MCF 10A (cell line): ENCODE measurements around the gene RNF123. TPM values are rescaled to one million over a fixed set of nuclear protein-coding genes. Genes with fewer than 3 reads are reported as not detected.
A peak's percentile ranks its signal among the peaks of the same experiment; 100 is the strongest.

Experiments
- BruUV-seq: library from RNA; stranded (reverse); fragments of 400-500 nt; replicated peaks from 2 replicates; lab custom pipeline; 2021; lab: Mats Ljungman, UMichigan
- CTCF ChIA-PET: fragments of 300-600 bp; sonication (Branson Sonifier 250); formaldehyde crosslinking; extraction: SDS; loops from one replicate; lab custom pipeline; 2021; ENCODE audit warnings: antibody characterized with exemption, inconsistent platforms; lab: Yijun Ruan, JAX
- POLR2A ChIA-PET: fragments of 300-600, 350-650 bp; sonication (Branson Sonifier 250); formaldehyde crosslinking; extraction: SDS; loops from one replicate; lab custom pipeline; 2020; ENCODE audit warnings: antibody characterized with exemption, inconsistent platforms; lab: Yijun Ruan, JAX
- DNase-seq: peaks from one replicate; pipeline ENCODE4 v3.0.0-alpha.2; 2018; ENCODE audit not compliant: unreplicated experiment
- H3K27ac Mint-ChIP-seq: one replicate; pipeline ENCODE4 v1.8.0; 2022; ENCODE audit warnings: mild to moderate bottlenecking, low read depth, mixed read lengths; ENCODE audit not compliant: unreplicated experiment
- H3K27me3 Mint-ChIP-seq: one replicate; pipeline ENCODE4 v1.8.0; 2022; ENCODE audit warnings: mixed read lengths; ENCODE audit not compliant: insufficient read depth, unreplicated experiment
- H3K36me3 Mint-ChIP-seq: one replicate; pipeline ENCODE4 v1.8.0; 2022; ENCODE audit warnings: mild to moderate bottlenecking, moderate library complexity, mixed read lengths; ENCODE audit not compliant: insufficient read depth, unreplicated experiment
- H3K4me1 Mint-ChIP-seq: one replicate; pipeline ENCODE4 v1.8.0; 2022; ENCODE audit warnings: mixed read lengths; ENCODE audit not compliant: insufficient read depth, unreplicated experiment
- H3K4me3 Mint-ChIP-seq: one replicate; pipeline ENCODE4 v1.8.0; 2022; ENCODE audit warnings: mild to moderate bottlenecking, moderate library complexity, mixed read lengths; ENCODE audit not compliant: unreplicated experiment
- H3K9me3 Mint-ChIP-seq: one replicate; pipeline ENCODE4 v1.8.0; 2022; ENCODE audit warnings: mixed read lengths; ENCODE audit not compliant: unreplicated experiment
- CTCF ChIP-seq: fragments of 200-600 bp; IDR thresholded peaks from one replicate; pipeline ENCODE4 v1.8.0; 2022; ENCODE audit warnings: antibody characterized with exemption, mild to moderate bottlenecking; ENCODE audit not compliant: unreplicated experiment
- intact Hi-C: fragments of 100-400 bp; cut with micrococcal nuclease; formaldehyde crosslinking; loops from 2 replicates; pipeline ENCODE4 v1.14.1; 2022
- total RNA-seq: library from RNA; stranded (reverse); gene quantifications from 2 replicates; pipeline ENCODE4 v1.2.3, GENCODE V29; 2022

The RNF123 gene
- total RNA-seq, 1 experiment from 2014 or later: 48.6 TPM

GRCh38 chr3:49719214-49719884, 30.0 kb downstream of the RNF123 start, which contains the start of gene AMIGO3:
AMIGO3 (minus strand) TSS chr3:49719684; CDS start chr3:49719465, 219 bp downstream.
- peak; percentile 12 for TF ChIP-seq CTCF
- peaks cover 60% of the 10 kb centered on the region for H3K36me3 Mint-ChIP-seq
- POLR2A ChIA-PET: interaction anchor here (1.4 kb wide), 2 partner anchors 8 to 68 kb away, joined by 4 to 5 read pairs; partner anchors contain the start of gene IP6K1
- H3K27ac Mint-ChIP-seq: no peak within 1 kb of the TSS
- H3K9me3 Mint-ChIP-seq: no peaks in the 10 kb centered on the region
- BruUV-seq: no TSS peak
- peak within 1 kb of the TSS; percentile 59 for H3K4me3 Mint-ChIP-seq
- intact Hi-C loops: no loop called here
- H3K4me1 Mint-ChIP-seq: peaks cover 12% of the 10 kb centered on the region
- H3K27me3 Mint-ChIP-seq: no peaks in the 10 kb centered on the region
- CTCF ChIA-PET: interaction anchor here (0.6 to 0.7 kb wide), 3 partner anchors 7 to 457 kb away, joined by 3 to 5 read pairs (median 3); no protein-coding TSS in a partner anchor
- DNase-seq: peak; percentile 87

GRCh38 chr3:49720855-49721595, 31.7 kb downstream of the RNF123 start:
- DNase-seq: no peak
- BruUV-seq: no TSS peak
- CTCF ChIA-PET: interaction anchor here (0.7 to 1.8 kb wide), 3 partner anchors 9 to 79 kb away, joined by 3 to 7 read pairs (median 5); partner anchors contain the start of gene CDHR4
- no peaks in the 10 kb centered on the region for H3K27me3 Mint-ChIP-seq
- TF ChIP-seq CTCF: no peak
- peak overlapping the region; percentile 19 for H3K27ac Mint-ChIP-seq
- POLR2A ChIA-PET: interaction anchor here (0.6 to 0.9 kb wide), 2 partner anchors 13 to 119 kb away, joined by 3 to 4 read pairs; no protein-coding TSS in a partner anchor
- H3K9me3 Mint-ChIP-seq: no peaks in the 10 kb centered on the region
- peaks cover 62% of the 10 kb centered on the region for H3K36me3 Mint-ChIP-seq
- no peak overlapping the region for H3K4me3 Mint-ChIP-seq
- H3K4me1 Mint-ChIP-seq: peaks cover 18% of the 10 kb centered on the region
- intact Hi-C loops: loop anchor here (5.0 kb wide), 2 partner anchors 116 to 181 kb away; partner anchors contain the start of gene MST1R

DNA sequence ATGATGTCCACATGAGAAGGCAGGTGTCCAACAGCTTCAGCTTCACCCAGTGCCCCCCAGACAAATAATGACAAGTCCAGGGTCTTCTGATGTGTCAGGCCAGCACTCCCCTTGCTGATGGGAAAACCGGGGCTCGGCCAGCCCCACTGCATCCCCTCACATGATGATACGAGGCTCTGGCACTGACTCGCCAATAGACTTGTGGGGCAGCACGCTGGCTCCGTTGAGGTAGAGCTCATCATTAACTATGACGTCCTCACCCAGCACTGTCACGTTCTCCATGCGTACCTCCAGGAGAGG, 32.2 kb downstream of the RNF123 start:
- no TSS peak for BruUV-seq
- CTCF ChIA-PET: interaction anchor here (0.6 to 1.8 kb wide), 3 partner anchors 20 to 78 kb away, joined by 3 to 7 read pairs (median 3); partner anchors contain the start of gene CDHR4
- POLR2A ChIA-PET: no interaction called here
- peaks cover 18% of the 10 kb centered on the region for H3K4me1 Mint-ChIP-seq
- H3K27me3 Mint-ChIP-seq: no peaks in the 10 kb centered on the region
- TF ChIP-seq CTCF: no peak
- peaks cover 64% of the 10 kb centered on the region for H3K36me3 Mint-ChIP-seq
- H3K27ac Mint-ChIP-seq: no peak overlapping the region
- intact Hi-C loops: loop anchor here (5.0 kb wide), 2 partner anchors 116 to 181 kb away; partner anchors contain the start of gene MST1R
- DNase-seq: no peak
- H3K4me3 Mint-ChIP-seq: no peak overlapping the region
- H3K9me3 Mint-ChIP-seq: no peaks in the 10 kb centered on the region
